EL (cell line): Measurements from ENCODE around the gene MEX3B.

ENCODE experiments used
- DNase-seq: peaks from one replicate; pipeline ENCODE4 v3.0.0-alpha.2; 2016

The MEX3B gene

GRCh38 chr15:82045892-82046665, at the start of gene MEX3B:
TSS of gene MEX3B (minus strand) at chr15:82046018. CDS start at chr15:82045705, 313 bp downstream.
- DNase-seq: peak; percentile 98

DNA sequence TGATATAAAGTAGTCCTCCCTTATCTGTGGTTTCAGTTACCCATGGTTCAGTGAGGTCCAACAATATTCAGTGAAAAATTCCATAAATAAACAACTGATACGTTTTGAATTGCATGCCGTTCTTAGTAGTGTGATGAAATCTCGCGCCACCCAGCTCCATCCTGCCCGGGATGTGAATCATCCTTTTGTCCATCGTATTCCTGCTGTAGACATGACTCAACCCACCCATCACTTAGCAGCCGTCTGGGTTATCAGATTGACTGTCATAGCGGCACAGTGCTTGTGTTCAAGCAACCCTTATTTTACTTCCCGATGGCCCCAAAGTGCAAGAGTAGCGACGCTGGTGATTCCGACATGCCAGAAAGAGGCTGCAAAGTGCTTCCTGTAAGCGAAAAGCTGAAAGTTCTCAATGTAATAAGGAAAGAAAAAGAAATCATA, 48.0 kb upstream of the MEX3B start:
- DNase-seq: peak; percentile 95

DNA sequence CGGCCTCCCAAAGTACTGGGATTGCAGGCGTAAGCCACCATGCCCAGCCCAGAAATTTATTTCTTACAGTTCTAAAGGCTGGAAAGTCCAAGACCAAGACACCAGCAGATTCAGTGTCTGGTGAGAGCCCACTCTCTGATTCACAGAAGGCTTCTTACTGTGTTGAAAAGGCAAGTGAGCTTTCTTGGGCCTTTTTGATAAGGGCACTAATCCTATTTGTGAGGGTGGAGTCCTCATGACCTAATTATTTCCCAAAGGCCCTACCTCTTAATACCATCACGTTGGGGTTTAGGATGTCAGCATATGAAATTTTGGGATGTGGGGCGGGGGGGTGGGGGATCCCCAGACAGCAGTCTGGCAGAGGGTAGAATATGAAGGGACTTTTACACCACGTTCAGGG, 47.5 kb upstream of the MEX3B start:
- DNase-seq: no peak

DNA sequence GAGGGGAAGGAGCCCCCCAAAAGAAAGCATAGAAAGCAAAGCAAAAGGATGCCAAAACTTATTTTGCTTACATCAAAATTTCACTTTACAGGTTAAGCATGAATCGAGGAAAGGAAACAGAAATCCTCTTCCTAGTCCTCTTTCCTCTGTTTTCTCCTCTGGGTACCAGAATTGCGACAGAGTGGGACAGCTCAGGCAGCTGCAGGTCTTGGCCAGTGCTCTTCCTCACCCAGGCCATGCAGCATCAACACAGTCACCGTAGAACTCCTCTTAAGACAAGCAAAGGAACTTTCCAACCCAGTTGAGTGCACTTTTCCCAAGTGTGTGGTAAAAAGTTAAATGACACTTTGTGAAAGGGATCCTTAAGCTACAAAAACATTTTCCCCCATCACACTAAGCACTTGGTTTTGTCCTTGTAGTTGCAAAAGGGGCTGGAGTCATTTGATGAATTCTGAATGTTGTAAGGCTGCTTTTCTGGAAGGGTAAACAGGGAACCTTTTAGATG, 45.9 kb upstream of the MEX3B start:
- no peak for DNase-seq

DNA sequence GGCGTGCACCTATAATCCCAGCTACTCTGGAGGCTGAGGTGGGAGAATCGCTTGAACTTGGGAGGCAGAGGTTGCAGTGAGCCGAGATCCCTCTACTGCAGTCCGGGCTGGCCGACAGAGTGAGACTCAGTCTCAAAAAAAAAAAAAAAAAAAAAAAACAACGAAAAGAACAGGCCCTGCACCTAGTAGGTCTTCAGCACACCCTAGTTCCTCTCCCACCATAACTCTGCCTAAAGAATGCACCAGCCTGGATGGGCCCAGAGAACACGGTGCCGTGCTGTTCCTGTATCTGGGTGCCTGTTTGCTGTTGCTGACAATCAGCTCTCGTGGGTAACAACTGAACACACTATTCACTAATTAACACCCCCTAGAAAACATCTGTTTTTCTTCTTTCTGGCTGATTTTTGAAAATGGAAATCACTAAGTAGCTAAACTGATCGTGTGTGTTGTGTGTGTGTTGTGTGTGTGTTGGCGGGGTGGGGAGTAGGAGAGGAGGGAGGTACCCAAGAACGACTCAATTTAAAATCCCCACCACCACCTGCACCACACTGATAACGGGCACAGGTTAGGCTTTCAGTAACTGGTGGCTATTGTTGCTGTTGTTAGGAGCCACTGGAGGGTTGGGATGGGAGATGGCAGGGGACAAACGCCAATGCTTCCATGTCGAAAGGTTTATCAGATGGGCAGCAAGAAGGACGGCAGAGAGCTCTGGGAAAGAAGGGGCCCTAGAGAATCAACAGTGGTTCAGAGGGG, 40.6 kb upstream of the MEX3B start:
- no peak for DNase-seq

DNA sequence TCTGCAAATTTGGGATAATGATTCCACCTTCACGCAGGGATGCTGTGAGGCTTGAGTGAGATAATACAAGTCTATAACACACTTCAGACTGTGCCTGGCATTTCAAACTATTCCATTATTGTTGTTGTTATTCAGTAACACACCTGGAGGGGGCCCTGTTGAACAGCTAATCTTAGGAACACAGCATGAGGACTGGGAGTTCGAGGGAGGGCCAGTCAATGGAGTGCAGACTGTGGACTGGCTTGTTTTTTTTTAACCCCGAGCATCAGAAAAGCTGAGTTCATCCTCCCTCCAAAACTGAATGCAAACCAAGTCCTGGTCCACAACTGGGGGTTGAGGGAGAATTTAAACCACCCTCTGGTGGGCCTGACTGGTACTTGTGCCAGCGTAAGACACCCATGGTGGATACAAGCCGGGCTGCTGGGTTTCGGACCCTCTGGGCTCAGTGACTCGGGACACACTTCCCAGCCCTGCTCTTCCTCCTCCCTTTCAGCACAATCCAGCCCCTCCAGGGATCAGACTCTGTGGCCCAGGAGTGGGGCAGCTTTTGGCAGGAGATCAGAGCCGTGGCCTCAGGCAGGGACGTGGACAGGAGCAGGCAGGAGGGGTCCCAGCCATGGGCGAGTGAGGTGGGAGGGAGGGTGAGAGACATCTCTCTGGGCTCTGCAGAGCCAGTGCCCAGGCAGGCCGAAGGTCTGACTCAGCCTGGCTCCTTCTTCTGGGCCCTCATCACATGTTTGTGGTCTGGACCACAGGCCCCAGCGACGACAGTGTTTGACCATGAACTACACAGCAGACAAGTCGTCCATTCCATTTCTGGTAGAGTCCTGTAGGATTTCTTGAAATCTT, 36.3 kb upstream of the MEX3B start:
- peak; percentile 94 for DNase-seq

DNA sequence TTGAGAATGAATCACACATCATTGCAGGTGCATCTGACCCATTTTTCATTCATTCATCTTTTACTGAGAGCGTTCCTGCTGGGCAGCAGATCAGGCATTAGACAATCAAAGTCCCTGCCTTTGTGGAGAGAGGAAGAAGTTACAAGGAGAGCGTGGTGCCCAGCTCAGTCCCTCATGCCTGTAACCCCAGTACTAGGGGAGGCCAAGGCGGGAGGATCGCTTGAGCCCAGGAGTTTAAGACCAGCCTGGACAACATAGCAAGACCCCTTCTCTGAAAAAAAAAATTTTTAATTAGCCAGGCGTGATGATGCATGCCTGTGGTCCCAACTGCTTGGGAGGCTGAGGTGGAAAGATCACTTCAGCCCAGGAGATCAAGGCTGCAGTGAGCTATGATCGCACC, 35.0 kb upstream of the MEX3B start:
- DNase-seq: no peak

- peak; percentile 24 for DNase-seq
Measured at GRCh38 chr15:82079736-82080135, 33.9 kb upstream of the MEX3B start.

DNA sequence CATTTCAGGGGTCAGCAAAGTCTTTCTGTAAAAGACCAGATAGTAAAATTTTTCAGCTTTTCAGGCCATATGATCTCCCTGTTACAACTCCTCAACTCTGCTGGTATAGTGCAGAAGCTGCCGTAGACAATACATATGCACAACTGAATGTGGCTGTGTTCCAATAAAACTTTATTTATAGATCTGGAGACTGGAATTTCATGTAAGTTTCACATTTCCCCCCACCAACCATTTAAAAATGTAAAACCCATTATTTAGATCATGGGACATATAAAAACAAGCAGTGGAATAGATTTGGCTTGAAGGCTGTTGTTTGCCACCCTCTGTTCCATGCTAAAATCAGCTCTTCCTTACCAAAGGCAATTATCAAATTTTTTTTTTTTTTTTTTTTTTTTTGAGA, 28.8 kb upstream of the MEX3B start:
- DNase-seq: no peak

DNA sequence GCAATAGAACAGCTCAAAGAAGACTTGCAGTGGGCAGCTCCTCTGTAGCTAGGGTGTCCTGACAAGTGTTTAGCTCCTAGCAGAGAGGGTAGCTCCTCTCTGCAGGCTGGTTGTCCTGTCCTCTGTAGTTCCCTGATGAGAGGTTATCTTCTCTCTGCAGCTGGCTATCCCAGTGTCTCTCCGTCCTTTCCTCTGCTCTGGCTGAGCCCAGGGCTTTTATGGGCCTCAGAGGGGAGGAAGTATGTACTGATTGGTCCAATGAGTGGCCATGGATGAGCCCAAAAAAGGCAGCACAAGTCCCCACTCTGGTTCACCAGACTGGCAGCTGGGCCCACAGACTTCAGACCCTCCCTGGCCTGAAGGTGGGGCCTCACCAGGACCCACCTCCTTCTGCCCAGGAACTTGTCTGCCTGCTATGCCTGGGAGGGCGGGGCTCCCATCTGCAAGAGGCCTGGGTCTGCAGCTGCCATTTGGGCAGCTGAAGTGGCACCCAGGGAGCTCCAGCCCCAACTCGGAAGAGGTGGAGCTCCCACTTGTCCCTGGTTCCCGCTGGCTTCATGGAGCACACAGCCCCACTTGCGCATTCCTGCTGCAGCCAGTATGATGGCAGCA, 27.2 kb upstream of the MEX3B start:
- no peak for DNase-seq

DNA sequence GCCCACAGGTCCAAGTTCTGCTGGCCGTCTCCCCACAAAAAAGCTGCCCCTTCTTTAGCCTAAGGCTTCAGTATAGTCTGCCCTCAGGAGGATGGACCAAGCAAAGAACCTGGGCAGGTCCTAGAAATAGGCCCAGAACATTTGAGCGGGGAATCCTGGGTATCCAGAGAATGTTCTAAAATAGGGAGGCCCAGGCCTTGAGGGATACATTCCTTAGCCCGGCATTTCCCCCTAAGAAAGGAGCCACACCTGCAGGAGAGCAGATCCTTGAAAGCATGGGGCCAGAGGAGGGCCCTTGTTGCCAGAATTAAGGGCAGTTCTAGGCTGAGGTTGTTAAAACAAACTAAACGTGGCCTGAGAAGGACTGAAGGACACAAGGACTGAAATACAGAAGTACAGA, 20.6 kb upstream of the MEX3B start:
- no peak for DNase-seq

- DNase-seq: peak; percentile 58
Measured at GRCh38 chr15:82064824-82065223, 19.0 kb upstream of the MEX3B start.

GRCh38 chr15:82062479-82063454, 16.9 kb upstream of the MEX3B start:
- no peak for DNase-seq

DNA sequence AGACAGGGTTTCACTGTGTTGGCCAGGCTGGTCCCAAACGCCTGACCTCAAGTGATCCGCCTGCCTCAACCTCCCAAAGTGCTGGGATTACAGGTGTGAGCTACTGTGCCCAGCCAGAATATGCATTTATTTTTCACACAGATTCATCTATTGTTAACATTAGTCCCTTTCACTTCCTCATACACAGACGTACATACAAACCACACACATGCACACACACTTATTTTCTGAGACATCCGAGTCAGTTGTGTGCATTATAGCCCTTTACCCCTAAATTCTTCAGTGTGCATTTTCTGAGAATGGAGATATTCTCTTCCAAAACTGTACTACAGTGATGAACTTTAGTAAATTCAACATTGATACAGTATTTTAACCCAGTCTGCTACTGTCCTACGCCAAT, 15.0 kb upstream of the MEX3B start:
- DNase-seq: no peak

- no peak for DNase-seq
Measured at GRCh38 chr15:82058517-82059204, 12.8 kb upstream of the MEX3B start.

DNA sequence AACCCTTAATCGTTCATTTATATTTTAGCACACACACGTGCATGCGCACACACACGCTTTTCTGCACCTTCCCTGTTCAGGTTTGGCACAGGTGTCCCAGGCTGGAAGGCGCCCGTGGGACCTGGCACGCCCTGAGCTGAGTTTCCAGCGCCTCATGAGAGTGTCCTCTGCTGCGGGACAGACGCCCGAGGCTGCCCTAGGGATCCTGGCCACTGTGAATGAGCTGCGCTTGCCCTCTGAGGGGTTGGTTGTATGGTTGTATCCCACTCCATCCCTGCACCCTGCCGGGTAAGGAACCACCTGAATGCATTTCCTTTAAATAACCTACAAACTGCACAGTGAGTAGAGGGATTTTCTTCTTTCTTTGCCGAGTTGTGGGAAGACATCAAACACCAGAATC, 12.2 kb upstream of the MEX3B start:
- DNase-seq: no peak

DNA sequence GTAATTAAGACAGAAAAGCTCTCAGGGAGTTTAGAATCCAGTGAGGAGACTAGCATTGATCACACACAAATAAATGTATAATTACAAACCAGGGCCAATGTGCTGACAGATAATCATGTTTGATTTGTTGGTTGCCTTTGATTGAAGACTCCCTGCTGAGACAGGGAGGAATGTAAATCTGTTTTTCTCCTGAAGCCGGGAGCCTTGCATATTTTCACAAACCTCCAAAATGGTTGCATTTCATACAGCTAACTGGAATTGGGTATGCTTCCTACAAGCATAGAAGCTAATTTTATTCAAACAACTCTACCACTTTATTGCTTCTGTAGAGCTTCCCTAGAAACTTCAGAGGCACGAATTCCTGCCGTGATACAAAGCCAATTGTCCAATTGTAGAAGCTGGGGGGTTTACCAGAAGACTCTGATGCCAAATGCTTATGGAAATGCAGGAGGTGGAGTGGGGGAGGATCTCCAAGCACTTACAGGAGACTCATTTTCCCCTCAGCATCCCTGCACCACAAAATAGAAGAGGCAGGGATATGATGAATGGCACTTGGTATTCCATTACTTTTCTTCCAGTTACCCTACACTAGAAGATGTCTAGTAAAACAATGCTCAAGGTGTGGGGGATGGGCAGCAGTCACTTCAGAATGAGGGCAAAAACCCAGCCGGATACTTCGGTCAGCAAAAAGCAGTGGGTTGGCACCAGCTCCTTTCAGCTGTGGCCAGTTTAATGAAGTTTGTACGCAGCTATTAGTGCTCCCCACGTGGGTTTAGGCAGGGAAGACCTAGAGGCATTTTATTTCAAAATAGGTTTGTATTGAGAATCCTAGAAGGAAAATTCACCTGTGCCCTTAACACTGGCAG, 11.4 kb upstream of the MEX3B start:
- DNase-seq: no peak

DNA sequence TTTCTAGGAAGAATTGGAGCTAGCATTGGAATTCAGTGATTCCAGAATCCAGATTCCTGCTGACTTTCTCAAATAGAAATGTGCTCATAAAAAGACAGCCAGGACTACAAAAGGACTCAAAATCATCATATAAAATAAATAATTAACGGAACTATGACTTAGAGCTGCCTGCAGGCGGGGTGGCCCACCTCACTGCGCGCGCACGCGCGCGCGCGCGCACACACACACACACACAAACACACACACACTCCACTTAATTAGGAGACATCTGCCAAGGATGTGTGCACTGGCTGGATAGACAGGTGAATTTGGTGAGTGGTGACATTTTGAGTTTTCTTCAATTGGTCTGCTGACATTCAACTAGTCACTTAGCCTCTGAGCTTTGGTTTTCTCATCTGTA, 6.9 kb upstream of the MEX3B start:
- DNase-seq: no peak

DNA sequence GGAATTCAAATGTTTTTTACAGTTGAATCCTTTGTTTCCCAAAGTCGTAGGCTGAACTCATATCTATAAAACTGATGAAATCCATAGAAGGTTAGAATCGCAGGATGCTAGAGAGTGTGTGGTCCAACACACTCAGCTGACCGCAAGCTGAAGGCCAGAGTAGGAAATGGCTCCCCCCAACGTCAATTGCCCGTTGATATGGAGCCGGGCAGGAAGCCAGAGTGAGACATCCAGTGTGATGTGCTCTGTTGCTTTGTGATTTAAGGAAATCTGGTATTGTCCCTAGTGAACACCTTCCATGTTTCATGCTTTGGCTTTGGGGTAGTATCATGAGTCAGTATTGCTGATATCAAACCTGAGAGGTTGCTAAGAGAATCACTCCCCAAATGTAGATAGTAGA, 5.8 kb upstream of the MEX3B start:
- DNase-seq: peak; percentile 17

DNA sequence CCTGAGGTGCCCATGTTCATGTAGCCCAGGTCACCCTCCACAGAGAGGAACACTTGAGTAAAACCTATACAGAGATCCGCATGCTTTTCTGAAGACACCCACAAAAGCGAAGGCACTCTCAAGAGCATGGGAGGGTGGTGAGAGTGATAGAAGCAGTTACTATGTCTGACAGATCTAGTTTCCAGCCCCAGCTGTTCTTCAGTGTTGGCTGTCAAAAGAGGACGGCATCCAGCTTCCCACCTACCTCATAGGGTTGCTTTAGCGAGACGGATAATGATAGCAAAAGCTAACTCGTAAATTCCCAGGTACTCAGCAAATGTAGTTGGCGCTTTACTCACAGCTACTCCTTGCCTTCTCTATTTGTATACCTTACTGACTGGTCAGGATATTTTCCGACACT, 3.0 kb upstream of the MEX3B start:
- DNase-seq: no peak
